HEK293 (cell line): ENCODE results near the gene DOK7.

Experiments
- AEBP2 ChIP-seq: fragments of 450-650 bp; formaldehyde crosslinking; IDR thresholded peaks from 2 replicates; pipeline ENCODE4 v1.5.1; 2016; ENCODE audit warnings: missing biosample characterization, missing genetic modification characterization, borderline replicate concordance
- BCL11B ChIP-seq: fragments of 450-650 bp; formaldehyde crosslinking; IDR thresholded peaks from 2 replicates; pipeline ENCODE4 v1.5.1; 2016; ENCODE audit warnings: low read depth, missing biosample characterization, missing genetic modification characterization
- CTCF ChIP-seq: fragments of 450-650 bp; formaldehyde crosslinking; IDR thresholded peaks from 2 replicates; pipeline ENCODE4 v1.5.1; 2016; ENCODE audit warnings: missing biosample characterization, missing genetic modification characterization
- KLF9 ChIP-seq: fragments of 450-650 bp; formaldehyde crosslinking; IDR thresholded peaks from 2 replicates; pipeline ENCODE4 v1.5.1; 2016; ENCODE audit warnings: missing biosample characterization, missing genetic modification characterization, low read depth
- SP2 ChIP-seq: fragments of 450-650 bp; formaldehyde crosslinking; IDR thresholded peaks from 2 replicates; pipeline ENCODE4 v1.5.1; 2016; ENCODE audit warnings: missing biosample characterization, missing genetic modification characterization
- YY2 ChIP-seq: fragments of 450-650 bp; formaldehyde crosslinking; IDR thresholded peaks from 2 replicates; pipeline ENCODE4 v1.5.1; 2016; ENCODE audit warnings: missing biosample characterization, missing genetic modification characterization
- ZNF133 ChIP-seq: fragments of 450-650 bp; formaldehyde crosslinking; IDR thresholded peaks from 2 replicates; pipeline ENCODE4 v1.5.1; 2016; ENCODE audit warnings: missing biosample characterization, missing genetic modification characterization
- ZNF146 ChIP-seq: fragments of 450-650 bp; formaldehyde crosslinking; IDR thresholded peaks from 2 replicates; pipeline ENCODE4 v1.5.1; 2016; ENCODE audit warnings: missing biosample characterization, missing genetic modification characterization
- ZNF184 ChIP-seq: fragments of 450-650 bp; IDR thresholded peaks from 2 replicates; pipeline ENCODE4 v1.5.1; 2018; ENCODE audit warnings: missing biosample characterization, mild to moderate bottlenecking, missing genetic modification characterization
- ZNF19 ChIP-seq: fragments of 450-650 bp; formaldehyde crosslinking; IDR thresholded peaks from 2 replicates; pipeline ENCODE4; 2016; ENCODE audit warnings: missing biosample characterization, missing genetic modification characterization, low read depth
- ZNF239 ChIP-seq: fragments of 450-650 bp; formaldehyde crosslinking; IDR thresholded peaks from 2 replicates; pipeline ENCODE4 v1.5.1; 2016; ENCODE audit warnings: missing biosample characterization, missing genetic modification characterization
- ZNF274 ChIP-seq, 2 experiments: fragments of 200-500 bp in 1 of 2; fragments of 450-650 bp in 1 of 2; sonication (Bioruptor generic) in 1 of 2; formaldehyde crosslinking in 1 of 2; IDR thresholded peaks; 2 replicates each; pipeline versions ENCODE4 v1.5.1 to v1.6.1; 2014 to 2016; ENCODE audit warnings: borderline replicate concordance in 1 of 2, inconsistent platforms in 1 of 2, low read length in 1 of 2, missing biosample characterization in 1 of 2, missing genetic modification characterization in 1 of 2
- ZNF521 ChIP-seq: fragments of 450-650 bp; formaldehyde crosslinking; IDR thresholded peaks from 2 replicates; pipeline ENCODE4 v1.5.1; 2017; ENCODE audit warnings: missing biosample characterization, mild to moderate bottlenecking, missing genetic modification characterization

- no peak for TF ChIP-seq ZNF146 (tag by site-specific recombination)
- TF ChIP-seq CTCF, result no peak
- no peak for TF ChIP-seq SP2 (tag by site-specific recombination)
- TF ChIP-seq ZNF133 (tag by site-specific recombination), result no peak
- no peak for TF ChIP-seq BCL11B
- no peak for TF ChIP-seq ZNF19 (tag by site-specific recombination)
- TF ChIP-seq ZNF274 (IDR thresholded peaks at IDR 0.05; ENCODE audit: low read length), result no peak
- TF ChIP-seq ZNF274 (tag by site-specific recombination; IDR thresholded peaks at IDR 0.05; ENCODE audit: borderline replicate concordance), result no peak
- TF ChIP-seq AEBP2 (tag by site-specific recombination), result no peak
- no peak for TF ChIP-seq YY2 (tag by site-specific recombination)
- no peak for TF ChIP-seq ZNF521 (tag by site-specific recombination)
- no peak for TF ChIP-seq KLF9
- no peak for TF ChIP-seq ZNF184 (tag by site-specific recombination)
- TF ChIP-seq ZNF239 (tag by site-specific recombination), result no peak
Measured at GRCh38 chr4:3445829-3446545, 17.1 kb upstream of the DOK7 start.
